ACC112 (cell line): Measurements from ENCODE around the gene FAM118A.

Experiments used
- H2AFZ ChIP-seq: fragments of 200-600 bp; sonication (generic); one replicate; pipeline ENCODE4 v1.6.0; 2017; ENCODE audit warnings: antibody characterized with exemption, low read length; ENCODE audit not compliant: unreplicated experiment
- H3K27ac ChIP-seq: fragments of 200-600 bp; sonication (generic); 2 replicates; pipeline ENCODE4 v1.5.1; 2014; ENCODE audit warnings: low read depth, mild to moderate bottlenecking, antibody characterized with exemption, low read length, moderate library complexity
- H3K27me3 ChIP-seq: fragments of 200-600 bp; sonication (generic); 2 replicates; pipeline ENCODE4 v1.6.1; 2014; ENCODE audit warnings: mild to moderate bottlenecking, antibody characterized with exemption, low read length, moderate library complexity, mixed read lengths; ENCODE audit not compliant: insufficient read depth
- H3K36me3 ChIP-seq: fragments of 200-600 bp; sonication (generic); 2 replicates; pipeline ENCODE4 v1.6.1; 2016; ENCODE audit warnings: mild to moderate bottlenecking, antibody characterized with exemption, low read length, moderate library complexity, mixed read lengths; ENCODE audit not compliant: insufficient read depth
- H3K4me1 ChIP-seq: fragments of 200-600 bp; sonication (generic); one replicate; pipeline ENCODE4 v1.6.1; 2016; ENCODE audit warnings: low read length, mixed read lengths; ENCODE audit not compliant: insufficient read depth, unreplicated experiment, control insufficient read depth
- H3K4me3 ChIP-seq: fragments of 200-600 bp; sonication (generic); 2 replicates; pipeline ENCODE4 v1.5.1; 2014; ENCODE audit warnings: mild to moderate bottlenecking, low read depth, low read length
- H3K79me2 ChIP-seq: fragments of 200-600 bp; sonication (generic); one replicate; pipeline ENCODE4 v1.6.0; 2016; ENCODE audit warnings: low read length; ENCODE audit not compliant: control insufficient read depth, unreplicated experiment, insufficient read depth

FAM118A gene

DNA sequence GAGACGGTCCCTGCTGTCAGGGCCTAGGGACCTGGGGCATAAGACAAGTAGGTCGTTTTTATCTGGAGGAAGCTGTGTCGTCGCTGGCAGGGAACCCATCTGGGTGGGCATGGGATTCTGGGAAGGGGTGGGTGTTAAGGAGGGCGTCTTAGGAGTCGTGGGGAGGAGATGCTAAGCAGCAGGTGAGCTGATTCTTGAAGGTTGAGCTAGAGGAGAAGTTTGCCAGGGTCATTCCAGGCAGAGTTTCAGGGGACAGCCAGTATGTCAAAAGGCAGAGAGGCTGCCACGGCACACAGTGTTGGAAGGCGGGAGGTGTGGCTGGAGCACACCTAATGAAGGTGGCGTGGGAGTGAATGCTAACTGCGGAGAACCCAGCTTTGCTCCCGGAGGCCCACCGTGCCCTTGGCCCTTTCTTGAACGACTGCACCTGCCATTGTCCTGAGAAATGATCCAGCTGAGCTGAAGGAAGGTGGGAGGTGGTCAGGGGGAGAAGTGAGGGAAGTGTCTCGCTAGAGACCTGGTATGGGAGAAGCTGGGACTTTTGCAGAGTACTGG is 1.3 kb downstream of the FAM118A start:
- Histone ChIP-seq H3K27me3 (no peaks in the 10 kb centered on the region), H2AFZ (no peak overlapping the region), H3K36me3 (no peaks in the 10 kb centered on the region), H3K4me3 (peak overlapping the region; percentile 85), H3K27ac (no peak overlapping the region), H3K79me2 (peaks cover 11% of the 10 kb centered on the region), H3K4me1 (no peaks in the 10 kb centered on the region)

DNA sequence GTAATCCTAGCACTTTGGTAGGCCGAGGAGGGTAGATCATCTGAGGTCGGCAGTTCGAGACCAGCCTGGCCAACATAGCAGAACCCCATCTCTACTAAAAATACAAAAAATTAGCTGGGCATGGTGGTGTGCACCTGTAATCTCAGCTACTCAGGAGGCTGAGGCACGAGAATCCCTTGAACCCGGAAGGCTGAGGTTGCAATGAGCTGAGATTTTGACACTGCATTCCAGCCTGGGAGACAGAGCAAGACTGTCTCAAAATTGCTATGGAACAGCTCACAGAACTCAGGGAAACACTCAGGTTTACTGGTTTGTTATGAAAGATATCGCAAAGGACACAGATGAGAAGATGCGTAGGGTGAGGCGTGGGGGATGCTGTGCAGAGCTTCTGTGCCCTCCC is 2.7 kb downstream of the FAM118A start:
- Histone ChIP-seq H3K27me3 (no peaks in the 10 kb centered on the region), H3K4me1 (no peaks in the 10 kb centered on the region), H2AFZ (no peak overlapping the region), H3K4me3 (no peak overlapping the region), H3K27ac (no peak overlapping the region), H3K36me3 (no peaks in the 10 kb centered on the region), H3K79me2 (peaks cover 11% of the 10 kb centered on the region)

DNA sequence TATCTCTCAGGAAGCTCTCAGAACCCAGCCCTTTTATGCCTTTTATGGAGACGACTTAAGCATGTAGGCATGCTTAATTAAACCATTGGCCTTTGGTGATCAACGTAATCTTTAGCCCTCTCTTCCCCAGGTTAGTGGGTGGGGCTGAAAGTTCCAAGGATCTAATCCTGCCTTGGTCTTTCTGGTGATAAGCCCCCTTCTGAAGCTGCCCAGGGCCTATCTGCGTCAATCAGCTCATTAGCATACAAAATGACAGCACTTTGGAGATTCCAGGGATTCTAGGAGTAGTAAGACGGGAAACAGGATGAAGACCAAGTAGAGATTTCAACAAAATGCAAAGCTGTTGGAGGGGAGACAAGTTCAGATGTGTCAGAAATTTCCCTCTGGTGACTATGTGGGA is 3.1 kb downstream of the FAM118A start:
- Histone ChIP-seq H3K36me3 (no peaks in the 10 kb centered on the region), H3K79me2 (peaks cover 11% of the 10 kb centered on the region), H3K27ac (no peak overlapping the region), H2AFZ (no peak overlapping the region), H3K27me3 (no peaks in the 10 kb centered on the region), H3K4me3 (no peak overlapping the region), H3K4me1 (peaks cover 2% of the 10 kb centered on the region)

DNA sequence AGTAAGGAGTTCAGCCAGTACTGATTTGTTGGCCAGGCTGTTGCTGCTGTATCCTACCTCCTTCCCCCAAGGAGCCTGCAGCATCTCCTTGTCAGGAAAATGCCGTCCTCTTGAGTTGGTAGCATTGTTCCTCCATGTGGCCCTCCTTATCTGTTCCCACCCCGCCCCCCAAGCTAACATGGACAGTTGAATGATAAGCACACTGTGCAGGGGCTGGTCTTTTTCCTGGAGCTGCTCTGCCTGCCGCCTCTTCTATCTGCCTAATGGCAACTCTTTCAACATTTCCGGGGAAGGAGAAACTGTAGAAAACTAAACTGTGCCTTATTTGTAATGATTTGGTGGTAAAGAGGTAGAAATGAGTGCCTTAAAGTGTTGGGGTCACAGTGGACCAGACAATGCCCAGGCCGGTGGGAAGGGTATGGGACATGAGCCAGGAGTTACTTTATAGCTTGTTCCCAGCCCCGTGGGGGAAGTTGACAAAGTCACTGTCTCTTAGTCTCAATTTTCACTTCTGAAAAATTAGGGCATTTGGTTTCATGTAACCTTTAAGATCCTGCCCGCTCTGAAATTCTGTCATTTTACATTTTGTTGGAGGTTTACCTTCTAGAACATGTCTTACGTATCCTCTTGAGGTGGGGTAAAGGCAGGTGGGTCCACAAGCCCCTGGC is 4.5 kb downstream of the FAM118A start:
- Histone ChIP-seq H3K79me2 (peaks cover 16% of the 10 kb centered on the region), H3K4me1 (peaks cover 13% of the 10 kb centered on the region), H3K4me3 (no peak overlapping the region), H2AFZ (no peak overlapping the region), H3K36me3 (no peaks in the 10 kb centered on the region), H3K27ac (no peak overlapping the region), H3K27me3 (no peaks in the 10 kb centered on the region)

DNA sequence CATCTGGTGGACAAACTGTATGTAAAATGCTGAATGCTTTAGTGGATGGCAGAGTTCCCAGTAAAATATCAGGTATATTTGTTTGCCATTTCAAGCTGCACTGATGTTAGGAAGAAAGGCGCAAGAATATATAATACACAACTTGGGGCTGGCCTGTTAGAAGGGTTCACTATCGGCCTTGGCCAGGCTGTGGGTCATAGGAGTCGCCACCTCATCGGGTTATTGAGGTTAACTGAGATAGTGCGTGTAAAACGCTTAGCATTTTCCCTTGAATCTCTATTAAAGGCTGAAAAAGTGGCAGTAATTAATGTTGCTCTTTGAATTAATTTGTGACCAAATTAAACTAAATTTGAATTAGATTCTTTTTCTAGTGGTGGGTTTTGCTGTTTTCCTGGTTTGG is 5.1 kb downstream of the FAM118A start:
- peaks cover 14% of the 10 kb centered on the region for H3K4me1 ChIP-seq
- H3K79me2 ChIP-seq = peaks cover 22% of the 10 kb centered on the region
- H3K36me3 ChIP-seq = no peaks in the 10 kb centered on the region
- no peak overlapping the region for H3K27ac ChIP-seq
- no peak overlapping the region for H2AFZ ChIP-seq
- H3K27me3 ChIP-seq = no peaks in the 10 kb centered on the region
- no peak overlapping the region for H3K4me3 ChIP-seq

DNA sequence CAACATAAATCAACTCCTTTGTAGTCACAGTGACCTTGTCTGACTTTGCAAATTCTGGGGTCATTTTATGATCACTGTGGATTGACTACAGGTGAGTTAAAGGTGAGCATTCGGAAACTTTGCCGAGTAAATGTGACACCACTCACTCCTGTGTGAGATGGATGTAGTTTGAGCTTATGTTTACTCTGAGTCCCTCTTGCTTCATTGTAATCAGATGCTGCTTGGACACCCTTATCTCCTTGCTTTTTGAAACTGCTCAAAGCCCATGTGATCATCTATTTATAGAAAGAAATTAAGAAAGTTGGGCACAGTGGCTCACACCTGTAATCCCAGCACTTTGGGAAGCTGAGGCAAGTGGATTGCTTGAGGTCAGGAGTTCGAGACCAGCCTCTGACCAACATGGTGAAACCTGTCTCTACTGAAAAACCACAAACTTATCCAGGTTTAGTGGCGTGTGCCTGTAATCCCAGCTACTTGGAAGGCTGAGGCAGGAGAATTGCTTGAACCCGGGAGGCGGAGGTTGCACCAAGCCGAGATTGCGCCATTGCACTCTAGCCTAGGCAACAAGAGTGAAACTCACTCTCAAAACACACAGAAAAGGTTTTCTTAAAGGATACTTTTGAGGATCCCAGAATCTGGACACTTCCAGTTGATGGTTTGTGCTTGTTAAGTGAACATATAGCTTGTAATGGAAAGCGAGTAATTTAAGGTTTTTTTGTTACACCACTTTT is 7.2 kb downstream of the FAM118A start:
- Histone ChIP-seq H3K79me2 (peaks cover 19% of the 10 kb centered on the region), H2AFZ (no peak overlapping the region), H3K4me3 (no peak overlapping the region), H3K36me3 (no peaks in the 10 kb centered on the region), H3K4me1 (peaks cover 14% of the 10 kb centered on the region), H3K27me3 (no peaks in the 10 kb centered on the region), H3K27ac (no peak overlapping the region)

DNA sequence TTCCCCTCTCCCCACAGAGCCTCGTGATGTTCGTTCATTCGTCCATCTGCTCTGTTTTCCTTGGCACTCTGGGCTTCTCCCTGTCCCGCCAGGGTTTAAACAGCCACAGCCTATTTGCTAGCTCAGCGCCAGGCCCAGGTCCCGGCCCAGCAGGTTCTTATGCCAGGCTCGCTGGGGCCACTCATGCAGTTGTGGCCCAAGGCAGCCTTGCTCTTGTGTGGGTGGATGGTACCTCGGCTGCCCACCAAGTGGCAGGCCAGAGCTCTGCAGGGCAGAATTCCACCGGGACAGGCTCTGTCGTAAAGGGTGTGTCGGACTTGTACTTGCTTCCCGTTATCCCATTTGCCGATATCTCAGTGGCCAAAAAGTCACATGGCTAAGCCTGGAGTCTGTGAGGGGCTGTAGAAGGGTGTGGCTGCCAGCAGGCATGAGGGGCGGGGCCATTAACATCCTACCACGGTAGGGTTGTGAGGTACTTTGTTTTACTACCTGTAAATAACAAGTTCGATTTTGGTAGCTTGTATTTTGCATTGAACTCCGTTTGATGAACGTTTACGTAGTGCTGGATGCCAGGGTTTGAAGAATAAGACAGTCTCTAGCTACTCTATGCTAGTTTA is 7.9 kb downstream of the FAM118A start:
- Histone ChIP-seq H3K79me2 (peaks cover 19% of the 10 kb centered on the region), H3K36me3 (no peaks in the 10 kb centered on the region), H2AFZ (peak overlapping the region; percentile 31), H3K27me3 (no peaks in the 10 kb centered on the region), H3K27ac (peak overlapping the region; percentile 59), H3K4me3 (no peak overlapping the region), H3K4me1 (peaks cover 14% of the 10 kb centered on the region)

DNA sequence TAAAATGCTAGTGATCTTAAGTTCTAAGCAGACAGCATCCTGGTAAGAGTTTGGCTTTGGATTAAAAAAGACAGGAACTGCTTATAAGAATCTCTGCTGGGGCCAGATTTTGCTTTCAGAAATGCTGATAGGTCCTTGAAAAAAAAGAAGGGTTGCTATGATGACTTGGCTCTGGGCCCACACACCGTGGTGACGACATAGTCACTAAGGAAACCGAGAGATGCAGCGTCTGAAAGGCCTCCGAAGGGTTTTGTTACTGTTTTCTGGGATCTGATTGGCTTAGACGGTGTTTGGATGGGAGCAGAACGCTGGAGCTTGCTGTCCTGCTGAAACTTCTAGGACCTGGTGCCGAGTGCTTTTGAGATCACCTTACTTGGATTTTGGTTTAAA is 8.4 kb downstream of the FAM118A start:
- Histone ChIP-seq H3K79me2 (peaks cover 19% of the 10 kb centered on the region), H3K4me1 (peaks cover 14% of the 10 kb centered on the region), H3K27me3 (no peaks in the 10 kb centered on the region), H3K4me3 (no peak overlapping the region), H3K36me3 (no peaks in the 10 kb centered on the region), H3K27ac (peak overlapping the region; percentile 59), H2AFZ (peak overlapping the region; percentile 31)

DNA sequence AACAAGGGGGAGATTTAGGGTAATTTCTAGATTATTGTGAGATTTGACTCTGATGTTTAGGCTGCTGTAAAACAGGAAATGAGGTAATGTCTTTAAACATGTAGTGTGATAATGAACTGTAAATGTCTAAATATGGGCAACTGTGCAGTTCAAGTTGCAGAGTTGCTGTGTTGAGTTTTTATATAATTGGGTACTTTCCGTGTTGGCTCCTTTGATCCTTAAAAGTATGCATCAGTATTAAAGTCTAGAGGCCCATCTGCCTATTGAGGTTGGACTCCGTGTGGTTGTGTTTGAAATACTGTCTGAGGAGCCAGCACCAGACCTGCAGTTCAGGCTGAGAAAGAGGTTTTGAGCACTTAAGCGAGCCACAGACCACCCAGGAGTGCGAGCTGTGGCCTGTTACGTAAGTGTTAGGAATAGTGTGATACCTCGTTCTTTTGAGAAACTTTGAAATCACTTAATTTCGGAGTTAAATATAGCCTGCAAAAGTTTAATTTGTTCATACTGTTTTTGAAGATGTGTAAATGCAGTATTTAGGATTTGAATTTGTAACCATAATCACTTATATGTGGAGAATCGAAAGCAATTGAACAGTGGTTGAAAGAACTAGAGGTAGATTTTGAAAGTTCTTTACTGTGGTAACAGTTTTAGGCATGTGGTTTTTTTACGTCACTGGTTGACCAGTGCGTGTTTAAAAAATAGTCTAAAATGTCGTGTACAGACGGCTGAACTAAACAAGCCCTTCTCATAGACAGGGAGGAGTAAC is 9.0 kb downstream of the FAM118A start:
- Histone ChIP-seq H3K4me1 (peaks cover 14% of the 10 kb centered on the region), H3K27me3 (no peaks in the 10 kb centered on the region), H3K27ac (peak overlapping the region; percentile 59), H3K4me3 (no peak overlapping the region), H2AFZ (no peak overlapping the region), H3K79me2 (peaks cover 19% of the 10 kb centered on the region), H3K36me3 (no peaks in the 10 kb centered on the region)

DNA sequence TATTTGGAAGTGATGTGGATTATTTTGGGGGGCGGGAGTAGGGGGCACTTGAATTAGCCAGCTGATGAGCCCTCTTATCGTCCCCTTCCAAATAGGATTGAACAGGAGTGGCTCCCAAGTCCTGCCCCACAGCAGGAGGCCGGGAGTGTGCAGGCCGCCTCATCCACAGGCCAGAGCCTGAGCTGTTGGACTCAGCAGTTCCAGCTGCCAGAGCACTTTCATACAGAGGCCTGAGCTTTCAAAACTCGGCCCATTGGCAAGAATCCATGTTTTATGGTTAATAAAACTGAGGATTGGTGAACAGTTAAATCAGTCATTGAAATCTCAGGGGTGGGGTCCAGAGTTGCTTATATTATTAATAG is 9.6 kb downstream of the FAM118A start:
- H3K4me1 ChIP-seq = peaks cover 14% of the 10 kb centered on the region
- H3K27ac ChIP-seq = no peak overlapping the region
- peaks cover 18% of the 10 kb centered on the region for H3K79me2 ChIP-seq
- H2AFZ ChIP-seq = no peak overlapping the region
- no peaks in the 10 kb centered on the region for H3K36me3 ChIP-seq
- H3K4me3 ChIP-seq = no peak overlapping the region
- no peaks in the 10 kb centered on the region for H3K27me3 ChIP-seq
